ENCODE results near the gene ZNFX1.

GRCh38 chr20:49272654-49273053, 5.2 kb downstream of the ZNFX1 start:
- TF ChIP-seq POLR2A (IDR thresholded peaks at IDR 0.05), result no peak
- TF ChIP-seq CTCF (IDR thresholded peaks at IDR 0.05), result no peak

All from vagina (tissue), 2 donors.